H9 (cell line): Measurements from ENCODE around the gene KCNN2. TPM values are rescaled to one million over a fixed set of nuclear protein-coding genes. Genes with fewer than 3 reads are reported as not detected.

ENCODE experiments used
- DNase-seq: peaks from one replicate; pipeline ENCODE4 v3.0.0-alpha.2; 2017
- H2AFZ ChIP-seq: one replicate; pipeline ENCODE4 v1.6.1; 2013; ENCODE audit warnings: mild to moderate bottlenecking, low read length, control low read depth, moderate library complexity
- H2AK5ac ChIP-seq: 2 replicates; pipeline ENCODE4 v1.6.1; 2013; ENCODE audit warnings: low read length, control low read depth, mixed read lengths; ENCODE audit not compliant: insufficient read length
- H2BK120ac ChIP-seq: one replicate; pipeline ENCODE4 v1.6.1; 2013; ENCODE audit warnings: low read depth, mild to moderate bottlenecking, low read length, control low read depth, inconsistent platforms; ENCODE audit not compliant: poor library complexity, severe bottlenecking
- H2BK12ac ChIP-seq: 2 replicates; pipeline ENCODE4 v1.6.1; 2013; ENCODE audit warnings: low read length, control low read depth, mixed read lengths, low read depth; ENCODE audit not compliant: insufficient read length
- H2BK15ac ChIP-seq: 2 replicates; pipeline ENCODE4 v1.6.1; 2013; ENCODE audit warnings: low read depth, low read length, control low read depth
- H2BK20ac ChIP-seq: one replicate; pipeline ENCODE4 v1.6.1; 2013; ENCODE audit warnings: low read depth, mild to moderate bottlenecking, low read length, control low read depth, inconsistent platforms; ENCODE audit not compliant: poor library complexity, severe bottlenecking
- H2BK5ac ChIP-seq: 2 replicates; pipeline ENCODE4 v1.6.1; 2013; ENCODE audit warnings: low read length, control low read depth, mixed read lengths; ENCODE audit not compliant: insufficient read length
- H3K14ac ChIP-seq: 2 replicates; pipeline ENCODE4 v1.6.1; 2013; ENCODE audit warnings: low read length, control low read depth; ENCODE audit not compliant: insufficient read depth
- H3K18ac ChIP-seq: 2 replicates; pipeline ENCODE4 v1.6.1; 2013; ENCODE audit warnings: low read depth, mild to moderate bottlenecking, mixed read lengths, low read length, control low read depth; ENCODE audit not compliant: insufficient read length
- H3K23ac ChIP-seq: 2 replicates; pipeline ENCODE4 v1.6.1; 2013; ENCODE audit warnings: low read length, control low read depth, mixed read lengths, low read depth; ENCODE audit not compliant: insufficient read length
- H3K23me2 ChIP-seq: 2 replicates; pipeline ENCODE4 v1.6.1; 2013; ENCODE audit warnings: low read depth, mild to moderate bottlenecking, mixed read lengths, low read length, control low read depth; ENCODE audit not compliant: insufficient read length, poor library complexity, severe bottlenecking
- H3K27ac ChIP-seq: 2 replicates; pipeline ENCODE4 v1.5.1; 2013; ENCODE audit warnings: low read length, control low read depth, mixed read lengths, low read depth; ENCODE audit not compliant: insufficient read length
- H3K27me3 ChIP-seq: 2 replicates; pipeline ENCODE4 v1.6.1; 2013; ENCODE audit warnings: low read length, control low read depth, inconsistent platforms; ENCODE audit not compliant: insufficient read depth
- H3K4ac ChIP-seq: 2 replicates; pipeline ENCODE4 v1.6.1; 2013; ENCODE audit warnings: low read depth, mild to moderate bottlenecking, control low read depth, inconsistent platforms, low read length, moderate library complexity
- H3K4me1 ChIP-seq: 2 replicates; pipeline ENCODE4 v1.6.1; 2013; ENCODE audit warnings: low read length, control low read depth, inconsistent platforms; ENCODE audit not compliant: insufficient read depth
- H3K4me2 ChIP-seq: 2 replicates; pipeline ENCODE4 v1.6.1; 2013; ENCODE audit warnings: low read length, control low read depth, mixed read lengths; ENCODE audit not compliant: insufficient read length, insufficient read depth
- H3K56ac ChIP-seq: 2 replicates; pipeline ENCODE4 v1.6.1; 2013; ENCODE audit warnings: low read depth, mild to moderate bottlenecking, mixed read lengths, low read length, control low read depth; ENCODE audit not compliant: insufficient read length
- H3K79me1 ChIP-seq: 2 replicates; pipeline ENCODE4 v1.6.1; 2013; ENCODE audit warnings: low read depth, mild to moderate bottlenecking, moderate library complexity, low read length, control low read depth, inconsistent platforms; ENCODE audit not compliant: insufficient read depth, poor library complexity, severe bottlenecking
- H3K79me2 ChIP-seq: 2 replicates; pipeline ENCODE4 v1.6.1; 2013; ENCODE audit warnings: low read length, control low read depth, inconsistent platforms; ENCODE audit not compliant: insufficient read depth
- H3K9ac ChIP-seq: 2 replicates; pipeline ENCODE4 v1.6.1; 2013; ENCODE audit warnings: low read length, control low read depth, mixed read lengths; ENCODE audit not compliant: insufficient read length; ENCODE audit errors: extremely low read depth
- H3K9me3 ChIP-seq: one replicate; pipeline ENCODE4 v1.6.1; 2013; ENCODE audit warnings: low read depth, low read length, inconsistent platforms; ENCODE audit not compliant: control insufficient read depth
- H3T11ph ChIP-seq: one replicate; pipeline ENCODE4 v1.6.1; 2013; ENCODE audit warnings: mild to moderate bottlenecking, low read length, control low read depth, inconsistent platforms
- H4K20me1 ChIP-seq: one replicate; pipeline ENCODE4 v1.6.1; 2013; ENCODE audit not compliant: control insufficient read depth, insufficient read length, insufficient read depth
- H4K5ac ChIP-seq: 2 replicates; pipeline ENCODE4 v1.6.1; 2013; ENCODE audit warnings: low read depth, mild to moderate bottlenecking, mixed read lengths, low read length, control low read depth; ENCODE audit not compliant: insufficient read length
- H4K8ac ChIP-seq: replicated peaks from 2 replicates; pipeline ENCODE4 v1.6.1; 2013; ENCODE audit warnings: low read length, control low read depth, mixed read lengths, low read depth; ENCODE audit not compliant: insufficient read length
- H4K91ac ChIP-seq: 2 replicates; pipeline ENCODE4 v1.6.1; 2013; ENCODE audit warnings: low read depth, mild to moderate bottlenecking, moderate library complexity, mixed read lengths, low read length, control low read depth; ENCODE audit not compliant: insufficient read length
- H3K27ac Mint-ChIP-seq, 3 experiments: 2 replicates in 2 of 3; 3 replicates in 1 of 3; pipeline ENCODE4 v1.8.0; 2020 to 2021; ENCODE audit warnings: mixed read lengths in 3 of 3, mild to moderate bottlenecking in 1 of 3, moderate library complexity in 1 of 3
- H3K27me3 Mint-ChIP-seq: 2 replicates; pipeline ENCODE4 v1.8.0; 2021; ENCODE audit warnings: low read depth, mild to moderate bottlenecking, moderate library complexity, mixed read lengths
- H3K36me3 Mint-ChIP-seq, 3 experiments: 2 replicates in 2 of 3; 3 replicates in 1 of 3; pipeline ENCODE4 v1.8.0; 2020 to 2021; ENCODE audit warnings: low read depth in 3 of 3, mixed read lengths in 3 of 3; ENCODE audit not compliant: insufficient read depth in 1 of 3
- H3K4me1 Mint-ChIP-seq, 2 experiments: 2 replicates each; pipeline ENCODE4 v1.8.0; 2020; ENCODE audit warnings: mixed read lengths in 2 of 2
- H3K4me3 Mint-ChIP-seq, 2 experiments: 2 replicates in 1 of 2; 3 replicates in 1 of 2; pipeline ENCODE4 v1.8.0; 2020 to 2021; ENCODE audit warnings: mild to moderate bottlenecking in 2 of 2, mixed read lengths in 2 of 2, moderate library complexity in 1 of 2
- H3K9me3 Mint-ChIP-seq, 2 experiments: 2 replicates in 1 of 2; 3 replicates in 1 of 2; pipeline ENCODE4 v1.8.0; 2020; ENCODE audit warnings: mild to moderate bottlenecking in 2 of 2, mixed read lengths in 2 of 2, moderate library complexity in 1 of 2
- WGBS: extraction: QIAGEN DNeasy Blood & Tissue Kit; methylation state at CpG from one replicate; pipeline ENCODE4 v1.1.7; 2013; ENCODE audit warnings: missing lambda C conversion rate, low lambda C conversion rate, mixed read lengths; ENCODE audit not compliant: insufficient read length; ENCODE audit errors: extremely low coverage; 5-methylcytosine and 5-hydroxymethylcytosine counted together
- total RNA-seq: library from RNA; stranded (reverse); gene quantifications from 2 replicates; pipeline ENCODE4 v1.2.1, GENCODE V29; 2021
- TF ChIP-seq, protein P1 (sequence below): fragments of 200-600 bp; sonication (generic); conservative IDR thresholded peaks from 3 replicates; pipeline ENCODE4 v1.8.0; 2021; ENCODE audit warnings: antibody characterized with exemption, mild to moderate bottlenecking

The KCNN2 gene
- total RNA-seq, 1 experiment from 2014 or later, result 21.0 TPM

GRCh38 chr5:114467171-114467570 is 105.3 kb downstream of the KCNN2 start:
- Histone ChIP-seq H3K4ac (no peak overlapping the region), H2BK20ac (no peak overlapping the region), H3K79me2 (no peaks in the 10 kb centered on the region), H4K5ac (no peak overlapping the region), H3K9me3 (no peaks in the 10 kb centered on the region), H3K56ac (no peak overlapping the region), H4K91ac (no peak overlapping the region), H3K14ac (no peak overlapping the region), H3K18ac (no peak overlapping the region), H3K27ac (no peak overlapping the region), H3T11ph (no peak overlapping the region), H2AFZ (no peak overlapping the region), H2BK12ac (no peak overlapping the region), H3K4me1 (0 out of 2 replicates have a peak, but pooled peaks cover 3% of the 10 kb centered on the region), H2AK5ac (no peak overlapping the region), H3K4me2 (no peak overlapping the region), H2BK120ac (no peak overlapping the region), H3K23me2 (no peaks in the 10 kb centered on the region), H2BK5ac (no peak overlapping the region), H3K27me3 (no peaks in the 10 kb centered on the region), H3K79me1 (no peaks in the 10 kb centered on the region), H2BK15ac (no peak overlapping the region), H4K20me1 (no peaks in the 10 kb centered on the region), H3K9ac (no peak overlapping the region), H3K23ac (no peak overlapping the region), H4K8ac (no peak overlapping the region)
- TF ChIP-seq, protein P1, sequence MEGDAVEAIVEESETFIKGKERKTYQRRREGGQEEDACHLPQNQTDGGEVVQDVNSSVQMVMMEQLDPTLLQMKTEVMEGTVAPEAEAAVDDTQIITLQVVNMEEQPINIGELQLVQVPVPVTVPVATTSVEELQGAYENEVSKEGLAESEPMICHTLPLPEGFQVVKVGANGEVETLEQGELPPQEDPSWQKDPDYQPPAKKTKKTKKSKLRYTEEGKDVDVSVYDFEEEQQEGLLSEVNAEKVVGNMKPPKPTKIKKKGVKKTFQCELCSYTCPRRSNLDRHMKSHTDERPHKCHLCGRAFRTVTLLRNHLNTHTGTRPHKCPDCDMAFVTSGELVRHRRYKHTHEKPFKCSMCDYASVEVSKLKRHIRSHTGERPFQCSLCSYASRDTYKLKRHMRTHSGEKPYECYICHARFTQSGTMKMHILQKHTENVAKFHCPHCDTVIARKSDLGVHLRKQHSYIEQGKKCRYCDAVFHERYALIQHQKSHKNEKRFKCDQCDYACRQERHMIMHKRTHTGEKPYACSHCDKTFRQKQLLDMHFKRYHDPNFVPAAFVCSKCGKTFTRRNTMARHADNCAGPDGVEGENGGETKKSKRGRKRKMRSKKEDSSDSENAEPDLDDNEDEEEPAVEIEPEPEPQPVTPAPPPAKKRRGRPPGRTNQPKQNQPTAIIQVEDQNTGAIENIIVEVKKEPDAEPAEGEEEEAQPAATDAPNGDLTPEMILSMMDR, result no peak
- no peaks in the 10 kb centered on the region for H3K27me3 Mint-ChIP-seq
- no CpG with 5 or more reads among the region's 5 CpGs for WGBS
- no peaks in the 10 kb centered on the region for H3K9me3 Mint-ChIP-seq
- no peak for DNase-seq
- no peak overlapping the region; a peak in 1 of 7 replicates for H3K27ac Mint-ChIP-seq
- H3K4me1 Mint-ChIP-seq, result no peaks in the 10 kb centered on the region; a peak in 3 of 4 replicates
- no peak overlapping the region for H3K4me3 Mint-ChIP-seq
- peaks cover 7 to 19% (median 12%) of the 10 kb centered on the region in 3 experiments; a peak in 6 of 7 replicates for H3K36me3 Mint-ChIP-seq
